Ascending aorta (tissue), 2 donors: Measurements from ENCODE around the gene RELB. TPM values are rescaled to one million over a fixed set of nuclear protein-coding genes. Genes with fewer than 3 reads are reported as not detected.

Source experiments
- DNase-seq, 2 donors: peaks; one replicate each; pipeline ENCODE4 v3.0.0-alpha.2; 2019; ENCODE audit warnings: low spot score in 2 of 2
- H3K27ac ChIP-seq, 2 donors: fragments of 200-600 bp; sonication (generic); one replicate each; pipeline ENCODE4 v1.5.1; 2016 to 2017; ENCODE audit warnings: mild to moderate bottlenecking in 1 of 2
- H3K27me3 ChIP-seq: fragments of 200-600 bp; sonication (generic); one replicate; pipeline ENCODE4 v1.5.1; 2017
- H3K36me3 ChIP-seq, 2 donors: fragments of 200-600 bp; sonication (generic); one replicate each; pipeline ENCODE4 v1.5.1; 2016
- H3K4me1 ChIP-seq, 2 donors: fragments of 200-600 bp; sonication (generic); one replicate each; pipeline ENCODE4 v1.5.1; 2016 to 2017; ENCODE audit warnings: mild to moderate bottlenecking in 1 of 2
- H3K4me3 ChIP-seq, 2 donors: fragments of 200-600 bp; sonication (generic); one replicate each; pipeline ENCODE4 v1.5.1; 2016 to 2017; ENCODE audit warnings: mild to moderate bottlenecking in 1 of 2
- H3K9me3 ChIP-seq, 2 donors: fragments of 200-600 bp; sonication (generic); one replicate each; pipeline ENCODE4 v1.5.1; 2016
- CTCF ChIP-seq, 3 experiments: fragments of 200-600 bp in 2 of 3; fragments of 450-650 bp in 1 of 3; sonication (generic) in 2 of 3; IDR thresholded peaks; one replicate each; pipeline ENCODE4 v1.5.1; 2016 to 2019; ENCODE audit warnings: antibody characterized with exemption in 3 of 3, mild to moderate bottlenecking in 1 of 3, moderate library complexity in 1 of 3
- intact Hi-C: fragments of 100-400 bp; cut with DNase I; formaldehyde crosslinking; loops from one replicate; pipeline ENCODE4 v1.15.1; 2023
- total RNA-seq: library from RNA; depleted of rRNA; stranded (reverse); fragments of >200 nt; gene quantifications from one replicate; pipeline ENCODE4 v1.1.0, GENCODE V29; 2016

Gene RELB
- total RNA-seq, 1 donor from 2014 or later, result 8.7 TPM

- H3K36me3 ChIP-seq, result peaks cover 60 to 67% of the 10 kb centered on the region in 2 donors
- no peak for DNase-seq
- intact Hi-C loops, result no loop called here
- no peaks in the 10 kb centered on the region for H3K9me3 ChIP-seq
- H3K4me3 ChIP-seq, result no peak overlapping the region
- no peaks in the 10 kb centered on the region for H3K27me3 ChIP-seq
- no peak for TF ChIP-seq CTCF (IDR thresholded peaks at IDR 0.05)
- no peaks in the 10 kb centered on the region for H3K4me1 ChIP-seq
- no peak overlapping the region for H3K27ac ChIP-seq
Observed at GRCh38 chr19:44973982-44974735, 27.1 kb upstream of the RELB start.

GRCh38 chr19:44974857-44975256 lies 26.4 kb upstream of the RELB start:
- TF ChIP-seq CTCF (IDR thresholded peaks at IDR 0.05), result no peak
- peaks cover 67 to 72% of the 10 kb centered on the region in 2 donors for H3K36me3 ChIP-seq
- no peaks in the 10 kb centered on the region for H3K27me3 ChIP-seq
- no peak for DNase-seq
- no peaks in the 10 kb centered on the region for H3K9me3 ChIP-seq
- no peak overlapping the region for H3K4me3 ChIP-seq
- no peak overlapping the region for H3K27ac ChIP-seq
- no peaks in the 10 kb centered on the region for H3K4me1 ChIP-seq
- intact Hi-C loops, result no loop called here

- H3K27me3 ChIP-seq, result no peaks in the 10 kb centered on the region
Observed at GRCh38 chr19:44975444-44975843, 25.8 kb upstream of the RELB start.

GRCh38 chr19:44984005-44984404 lies 17.3 kb upstream of the RELB start:
- Histone ChIP-seq H3K9me3 (no peaks in the 10 kb centered on the region), H3K4me1 (no peaks in the 10 kb centered on the region), H3K27ac (no peak overlapping the region), H3K36me3 (peaks cover 68 to 87% of the 10 kb centered on the region in 2 donors), H3K4me3 (no peak overlapping the region), H3K27me3 (no peaks in the 10 kb centered on the region)
- DNase-seq, result no peak
- TF ChIP-seq CTCF (IDR thresholded peaks at IDR 0.05), result no peak
- intact Hi-C loops, result no loop called here

More at GRCh38 chr19:44975444-44975843, 25.8 kb upstream of the RELB start:
- intact Hi-C loops, result no loop called here
- TF ChIP-seq CTCF (IDR thresholded peaks at IDR 0.05), result no peak
- no peaks in the 10 kb centered on the region for H3K4me1 ChIP-seq
- H3K27ac ChIP-seq, result no peak overlapping the region
- H3K4me3 ChIP-seq, result no peak overlapping the region
- peaks cover 72 to 77% of the 10 kb centered on the region in 2 donors for H3K36me3 ChIP-seq
- no peak for DNase-seq
- no peaks in the 10 kb centered on the region for H3K9me3 ChIP-seq

- Histone ChIP-seq H3K4me3 (no peak overlapping the region), H3K9me3 (no peaks in the 10 kb centered on the region), H3K4me1 (no peaks in the 10 kb centered on the region), H3K27ac (no peak overlapping the region), H3K27me3 (no peaks in the 10 kb centered on the region), H3K36me3 (peaks cover 64 to 87% of the 10 kb centered on the region in 2 donors)
- no peak for TF ChIP-seq CTCF (IDR thresholded peaks at IDR 0.05)
- no peak for DNase-seq
- intact Hi-C loops, result no loop called here
Observed at GRCh38 chr19:44985445-44985844, 15.8 kb upstream of the RELB start.
